GM12878 (cell line): Measurements from ENCODE around the gene ITGAL. TPM values are rescaled to one million over a fixed set of nuclear protein-coding genes. Genes with fewer than 3 reads are reported as not detected.

Experiments
- E4F1 ChIP-seq: fragments of 450-650 bp; IDR thresholded peaks from 2 replicates; pipeline ENCODE4 v1.6.1; 2018; ENCODE audit warnings: borderline replicate concordance, mild to moderate bottlenecking; ENCODE audit not compliant: partially characterized antibody
- FOXM1 ChIP-seq: IDR thresholded peaks from 2 replicates; pipeline ENCODE4 v1.6.1; 2012; ENCODE audit warnings: low read depth, mild to moderate bottlenecking, inconsistent platforms, low read length, moderate library complexity
- HDAC2 ChIP-seq: fragments of 200-600 bp; sonication (generic); IDR thresholded peaks from 2 replicates; pipeline ENCODE4 v1.6.1; 2017
- MEF2B ChIP-seq: fragments of 450-650 bp; IDR thresholded peaks from 2 replicates; pipeline ENCODE4 v1.6.1; 2018; ENCODE audit warnings: mild to moderate bottlenecking, moderate library complexity; ENCODE audit not compliant: partially characterized antibody, poor library complexity, severe bottlenecking
- MLLT1 ChIP-seq: fragments of 450-650 bp; IDR thresholded peaks from 2 replicates; pipeline ENCODE4 v1.6.1; 2016; ENCODE audit warnings: mild to moderate bottlenecking
- MYC ChIP-seq: IDR thresholded peaks from 2 replicates; pipeline ENCODE4 v1.6.1; 2011; ENCODE audit warnings: mild to moderate bottlenecking, low read length, moderate library complexity, inconsistent platforms; ENCODE audit not compliant: insufficient read depth, insufficient replicate concordance, insufficient read length, severe bottlenecking
- NFYB ChIP-seq: IDR thresholded peaks from 2 replicates; pipeline ENCODE4 v1.6.1; 2011; ENCODE audit warnings: low read depth, mild to moderate bottlenecking, low read length, improper control_type of control experiment, moderate library complexity; ENCODE audit not compliant: insufficient read depth
- PML ChIP-seq: IDR thresholded peaks from 2 replicates; pipeline ENCODE4 v1.6.1; 2012; ENCODE audit warnings: low read length, inconsistent platforms
- POLR2AphosphoS5 ChIP-seq: IDR thresholded peaks from 2 replicates; pipeline ENCODE4 v1.6.1; 2011; ENCODE audit warnings: mild to moderate bottlenecking, low read length, inconsistent platforms
- RELA ChIP-seq: fragments of 450-650 bp; IDR thresholded peaks from 2 replicates; pipeline ENCODE4 v1.8.0; 2014; ENCODE audit warnings: borderline replicate concordance; ENCODE audit not compliant: partially characterized antibody
- SMAD5 ChIP-seq: IDR thresholded peaks from 2 replicates; pipeline ENCODE4 v1.6.1; 2016; ENCODE audit warnings: antibody characterized with exemption, low read depth
- STAT1 ChIP-seq: fragments of 450-650 bp; conservative IDR thresholded peaks from 2 replicates; pipeline ENCODE4 v1.6.1; 2014; ENCODE audit warnings: antibody characterized with exemption, mild to moderate bottlenecking
- TCF12 ChIP-seq: IDR thresholded peaks from 2 replicates; pipeline ENCODE4 v1.6.1; 2011; ENCODE audit warnings: low read depth, mild to moderate bottlenecking, low read length
- YBX1 ChIP-seq: fragments of 450-650 bp; IDR thresholded peaks from 2 replicates; pipeline ENCODE4 v1.6.1; 2016; ENCODE audit warnings: antibody characterized with exemption
- ZBTB40 ChIP-seq: fragments of 450-650 bp; IDR thresholded peaks from 2 replicates; pipeline ENCODE4 v1.6.1; 2016; ENCODE audit warnings: mild to moderate bottlenecking, moderate library complexity, borderline replicate concordance
- ZNF592 ChIP-seq: fragments of 450-650 bp; IDR thresholded peaks from 2 replicates; pipeline ENCODE4 v1.6.1; 2017; ENCODE audit warnings: mild to moderate bottlenecking, moderate library complexity
- polyA plus RNA-seq, 11 experiments: library from polyadenylated mRNA; depleted of rRNA in 4 of 11; unstranded in 6 of 11; stranded (reverse) in 5 of 11; fragments of >200 nt; fragmentation: Nextera tagmentation in 4 of 11; fragmentation: Illumina TruSeq in 1 of 11; extraction: Ambion mirVana in 4 of 11; extraction: Trizol in 1 of 11; gene quantifications; 1 replicate in 1 of 11; 2 replicates in 10 of 11; pipeline versions ENCODE4 v1.2.1 to v1.2.3, GENCODE V29; 2011 to 2016; ENCODE audit warnings: inconsistent platforms in 2 of 11, missing spikeins in 2 of 11, low read depth in 1 of 11
- total RNA-seq, 4 experiments: library from RNA; depleted of rRNA in 3 of 4; stranded (reverse); fragments of >200 nt in 3 of 4; fragmentation: Illumina TruSeq in 1 of 4; extraction: Trizol in 1 of 4; gene quantifications; 2 replicates each; pipeline versions ENCODE4 v1.2.1 to v1.2.3, GENCODE V29; 2013 to 2021

The ITGAL gene
- total and polyA plus RNA-seq, 10 of the 15 experiments (the other 5 are each of a cell fraction or from before 2014, with no cell fraction given): 10.7 to 170 (median 96.9) TPM

GRCh38 chr16:30571445-30572322 lies 99.1 kb downstream of the ITGAL start, which contains the start of gene ZNF688 (continued):
- TF ChIP-seq HDAC2 (peak; percentile 94; the same call in 1 of the 2 replicates), STAT1 (no peak; the same call in 1 of the 2 replicates), POLR2AphosphoS5 (peak; percentile 70; the same call in 1 of the 2 replicates), E4F1 (peak; percentile 57), PML (0 out of 2 replicates have a peak, but pooled peaks have one; percentile 39), FOXM1 (peak; percentile 71; the same call in 1 of the 2 replicates), SMAD5 (no peak), RELA (no peak), MYC (no peak), NFYB (peak; percentile 99), ZBTB40 (peak; percentile 77; the same call in 1 of the 2 replicates), MEF2B (no peak), ZNF592 (peak; percentile 10; the same call in 1 of the 2 replicates), YBX1 (no peak), TCF12 (no peak), MLLT1 (no peak)
